ENCODE measurements around the gene CNKSR1.

CNKSR1 gene, protein sequence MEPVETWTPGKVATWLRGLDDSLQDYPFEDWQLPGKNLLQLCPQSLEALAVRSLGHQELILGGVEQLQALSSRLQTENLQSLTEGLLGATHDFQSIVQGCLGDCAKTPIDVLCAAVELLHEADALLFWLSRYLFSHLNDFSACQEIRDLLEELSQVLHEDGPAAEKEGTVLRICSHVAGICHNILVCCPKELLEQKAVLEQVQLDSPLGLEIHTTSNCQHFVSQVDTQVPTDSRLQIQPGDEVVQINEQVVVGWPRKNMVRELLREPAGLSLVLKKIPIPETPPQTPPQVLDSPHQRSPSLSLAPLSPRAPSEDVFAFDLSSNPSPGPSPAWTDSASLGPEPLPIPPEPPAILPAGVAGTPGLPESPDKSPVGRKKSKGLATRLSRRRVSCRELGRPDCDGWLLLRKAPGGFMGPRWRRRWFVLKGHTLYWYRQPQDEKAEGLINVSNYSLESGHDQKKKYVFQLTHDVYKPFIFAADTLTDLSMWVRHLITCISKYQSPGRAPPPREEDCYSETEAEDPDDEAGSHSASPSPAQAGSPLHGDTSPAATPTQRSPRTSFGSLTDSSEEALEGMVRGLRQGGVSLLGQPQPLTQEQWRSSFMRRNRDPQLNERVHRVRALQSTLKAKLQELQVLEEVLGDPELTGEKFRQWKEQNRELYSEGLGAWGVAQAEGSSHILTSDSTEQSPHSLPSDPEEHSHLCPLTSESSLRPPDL

DNA sequence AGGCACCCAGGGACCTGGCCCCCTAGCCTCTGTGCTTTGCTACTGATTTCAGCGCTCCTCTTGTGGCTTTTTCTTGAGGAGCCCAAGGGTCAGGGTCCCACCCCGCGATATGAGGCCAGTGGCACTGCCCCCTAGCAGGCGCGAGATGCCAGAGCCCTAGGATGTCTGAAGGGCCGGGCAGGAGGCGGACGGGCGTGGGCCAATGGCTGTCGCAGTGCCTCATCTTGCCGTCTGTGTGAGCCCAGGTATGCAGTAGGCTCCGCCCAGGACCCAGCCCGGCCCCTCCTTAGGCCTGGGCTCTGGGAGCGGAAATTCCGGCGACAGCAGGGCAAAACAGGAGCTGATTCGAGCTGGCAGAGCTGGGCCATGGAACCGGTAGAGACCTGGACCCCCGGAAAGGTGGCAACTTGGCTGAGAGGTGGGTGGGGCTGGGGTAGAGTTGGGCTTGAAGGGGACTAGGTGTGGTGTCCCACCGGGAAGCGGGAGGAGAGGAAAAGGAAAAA is at the start of gene CNKSR1:
CNKSR1 (plus strand) TSS at position 310 of the 503 bp plus-strand sequence; CDS start at position 367, 57 bp downstream.
- TF ChIP-seq, protein P1, sequence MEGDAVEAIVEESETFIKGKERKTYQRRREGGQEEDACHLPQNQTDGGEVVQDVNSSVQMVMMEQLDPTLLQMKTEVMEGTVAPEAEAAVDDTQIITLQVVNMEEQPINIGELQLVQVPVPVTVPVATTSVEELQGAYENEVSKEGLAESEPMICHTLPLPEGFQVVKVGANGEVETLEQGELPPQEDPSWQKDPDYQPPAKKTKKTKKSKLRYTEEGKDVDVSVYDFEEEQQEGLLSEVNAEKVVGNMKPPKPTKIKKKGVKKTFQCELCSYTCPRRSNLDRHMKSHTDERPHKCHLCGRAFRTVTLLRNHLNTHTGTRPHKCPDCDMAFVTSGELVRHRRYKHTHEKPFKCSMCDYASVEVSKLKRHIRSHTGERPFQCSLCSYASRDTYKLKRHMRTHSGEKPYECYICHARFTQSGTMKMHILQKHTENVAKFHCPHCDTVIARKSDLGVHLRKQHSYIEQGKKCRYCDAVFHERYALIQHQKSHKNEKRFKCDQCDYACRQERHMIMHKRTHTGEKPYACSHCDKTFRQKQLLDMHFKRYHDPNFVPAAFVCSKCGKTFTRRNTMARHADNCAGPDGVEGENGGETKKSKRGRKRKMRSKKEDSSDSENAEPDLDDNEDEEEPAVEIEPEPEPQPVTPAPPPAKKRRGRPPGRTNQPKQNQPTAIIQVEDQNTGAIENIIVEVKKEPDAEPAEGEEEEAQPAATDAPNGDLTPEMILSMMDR (IDR thresholded peaks at IDR 0.05; ENCODE audit: insufficient read depth, low read depth, low read length, missing control alignments): no peak
- DNase-seq (ENCODE audit: low read depth): no peak
- H3K4me3 ChIP-seq (ENCODE audit: low read depth, low read length): no peak within 1 kb of the TSS

DNA sequence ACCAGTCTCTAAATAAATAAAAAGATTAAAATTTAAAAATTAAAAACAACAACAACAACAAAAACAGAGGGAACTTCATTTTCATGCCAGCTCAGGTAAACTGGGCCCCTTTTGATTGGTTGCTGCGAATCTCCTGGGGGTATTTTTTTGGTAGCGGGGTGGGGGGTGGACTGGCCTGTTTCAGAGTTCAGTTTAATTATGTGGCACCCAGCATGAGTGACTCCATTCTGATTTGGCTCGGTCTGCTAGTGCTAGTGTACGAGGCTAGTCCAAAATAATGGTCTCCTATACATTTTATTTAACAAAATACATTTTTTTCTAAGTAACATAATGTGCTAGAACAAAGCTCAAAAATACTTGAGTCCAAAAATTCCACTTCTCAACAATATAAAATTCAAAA is 47.5 kb upstream of the CNKSR1 start:
- H3K4me3 ChIP-seq (ENCODE audit: low read depth, low read length): no peak overlapping the region
- DNase-seq (ENCODE audit: low read depth): no peak
- TF ChIP-seq, protein P1 (IDR thresholded peaks at IDR 0.05; ENCODE audit: insufficient read depth, low read depth, low read length, missing control alignments): no peak

DNA sequence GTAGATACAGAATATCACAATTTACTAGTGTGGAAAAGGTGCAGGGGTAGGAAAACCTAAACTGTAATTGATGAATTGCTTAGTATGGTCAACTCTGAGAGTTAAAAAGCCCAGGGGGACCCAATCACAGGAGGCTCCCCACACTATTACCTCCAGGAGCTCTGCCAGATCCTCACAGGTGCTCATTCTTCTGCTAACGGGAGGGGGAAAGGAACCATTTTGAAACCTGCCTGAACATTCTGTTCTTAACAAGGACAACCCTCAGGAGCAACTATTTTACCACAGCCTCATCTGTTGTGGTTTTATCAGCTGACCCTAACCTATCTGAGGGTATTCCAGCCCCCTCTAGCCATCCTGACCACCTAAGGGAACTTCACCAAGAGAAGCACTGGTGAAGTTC is 46.6 kb upstream of the CNKSR1 start:
- H3K4me3 ChIP-seq (ENCODE audit: low read depth, low read length): no peak overlapping the region
- TF ChIP-seq, protein P1 (IDR thresholded peaks at IDR 0.05; ENCODE audit: insufficient read depth, low read depth, low read length, missing control alignments): no peak
- no peak for DNase-seq (ENCODE audit: low read depth)

DNA sequence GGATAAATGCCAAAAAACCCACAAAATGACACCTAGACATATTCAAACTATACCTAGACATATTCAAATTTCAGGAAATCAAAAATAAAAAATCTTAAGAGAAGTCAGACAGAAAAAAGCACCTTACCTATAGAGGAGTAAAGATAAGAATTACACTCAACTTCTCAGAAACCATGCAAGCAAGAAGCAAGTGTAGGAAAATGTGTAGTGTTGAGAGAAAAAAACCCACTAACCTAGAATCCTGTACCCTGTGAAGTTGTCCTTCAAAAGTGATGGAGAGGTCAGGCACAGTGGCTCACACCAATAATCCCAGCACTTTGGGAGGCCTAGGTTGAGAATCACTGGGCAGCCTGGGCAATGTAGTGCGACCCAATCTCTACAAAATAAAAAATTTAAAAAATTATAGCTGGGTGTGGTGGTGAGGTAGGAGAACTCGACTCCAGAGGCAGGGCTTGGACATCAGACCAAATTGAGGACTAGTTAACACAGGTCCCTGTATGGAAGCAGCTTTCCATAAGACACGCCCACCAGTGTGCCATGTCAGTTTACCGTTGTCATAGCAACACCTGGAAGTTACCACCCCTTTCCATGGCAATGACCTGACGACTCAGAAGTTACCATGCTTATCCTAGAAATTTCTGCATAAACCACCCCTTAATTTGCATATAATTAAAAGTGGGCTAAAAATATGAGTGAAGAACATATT is 45.0 kb upstream of the CNKSR1 start:
- TF ChIP-seq, protein P1 (IDR thresholded peaks at IDR 0.05; ENCODE audit: insufficient read depth, low read depth, low read length, missing control alignments): no peak
- H3K4me3 ChIP-seq (ENCODE audit: low read depth, low read length): no peak overlapping the region
- no peak for DNase-seq (ENCODE audit: low read depth)

DNA sequence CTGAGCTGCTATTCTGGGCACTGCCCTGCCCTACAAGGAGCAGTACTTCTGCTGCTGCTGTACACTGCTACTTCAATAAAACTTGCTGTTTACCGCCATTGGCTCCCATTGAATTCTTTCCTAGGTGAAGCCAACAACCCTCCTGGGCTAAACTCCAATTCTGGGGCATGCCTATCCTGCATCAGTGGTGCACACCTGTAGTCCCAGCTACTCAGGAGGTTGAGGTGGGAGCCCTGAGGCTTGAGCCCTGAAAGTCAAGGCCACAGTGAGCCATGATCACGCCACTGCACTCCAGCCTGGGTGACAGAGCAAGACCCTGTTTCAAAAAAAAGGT is 44.5 kb upstream of the CNKSR1 start:
- TF ChIP-seq, protein P1 (IDR thresholded peaks at IDR 0.05; ENCODE audit: insufficient read depth, low read depth, low read length, missing control alignments): no peak
- DNase-seq (ENCODE audit: low read depth): no peak
- H3K4me3 ChIP-seq (ENCODE audit: low read depth, low read length): no peak overlapping the region

DNA sequence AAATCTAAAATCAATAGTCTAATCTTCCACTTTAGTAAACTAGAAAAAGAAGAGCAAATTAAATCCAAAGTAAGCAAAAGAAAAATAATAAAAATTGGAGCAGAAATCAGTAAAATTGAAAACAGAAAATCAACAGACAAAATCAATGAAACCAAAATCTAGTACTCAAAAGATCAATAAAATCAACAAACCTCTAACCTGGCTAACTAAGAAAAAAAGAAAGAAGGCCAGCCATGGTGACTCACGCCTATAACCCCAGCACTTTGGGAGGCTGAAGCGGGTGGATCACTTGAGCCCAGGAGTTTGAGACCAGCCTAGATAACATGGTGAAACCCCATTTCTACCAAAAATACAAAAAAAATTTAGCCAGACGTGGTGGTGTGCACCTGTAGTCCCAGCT is 42.8 kb upstream of the CNKSR1 start:
- no peak for DNase-seq (ENCODE audit: low read depth)
- TF ChIP-seq, protein P1 (IDR thresholded peaks at IDR 0.05; ENCODE audit: insufficient read depth, low read depth, low read length, missing control alignments): no peak

More for the DNA sequence above, 42.8 kb upstream of the CNKSR1 start:
- H3K4me3 ChIP-seq (ENCODE audit: low read depth, low read length): no peak overlapping the region
